ENCODE measurements around the gene PNMA6F. TPM values are rescaled to one million over a fixed set of nuclear protein-coding genes. Genes with fewer than 3 reads are reported as not detected.
A peak's percentile ranks its signal among the peaks of the same experiment; 100 is the strongest.
"Not testable (repeated sequence)": the region's sequence is repeated elsewhere in the genome, so short reads cannot be mapped to it uniquely, and the experiment has no call there.

Gene PNMA6F
- total RNA-seq, 1 donor from 2014 or later = not detected

DNA sequence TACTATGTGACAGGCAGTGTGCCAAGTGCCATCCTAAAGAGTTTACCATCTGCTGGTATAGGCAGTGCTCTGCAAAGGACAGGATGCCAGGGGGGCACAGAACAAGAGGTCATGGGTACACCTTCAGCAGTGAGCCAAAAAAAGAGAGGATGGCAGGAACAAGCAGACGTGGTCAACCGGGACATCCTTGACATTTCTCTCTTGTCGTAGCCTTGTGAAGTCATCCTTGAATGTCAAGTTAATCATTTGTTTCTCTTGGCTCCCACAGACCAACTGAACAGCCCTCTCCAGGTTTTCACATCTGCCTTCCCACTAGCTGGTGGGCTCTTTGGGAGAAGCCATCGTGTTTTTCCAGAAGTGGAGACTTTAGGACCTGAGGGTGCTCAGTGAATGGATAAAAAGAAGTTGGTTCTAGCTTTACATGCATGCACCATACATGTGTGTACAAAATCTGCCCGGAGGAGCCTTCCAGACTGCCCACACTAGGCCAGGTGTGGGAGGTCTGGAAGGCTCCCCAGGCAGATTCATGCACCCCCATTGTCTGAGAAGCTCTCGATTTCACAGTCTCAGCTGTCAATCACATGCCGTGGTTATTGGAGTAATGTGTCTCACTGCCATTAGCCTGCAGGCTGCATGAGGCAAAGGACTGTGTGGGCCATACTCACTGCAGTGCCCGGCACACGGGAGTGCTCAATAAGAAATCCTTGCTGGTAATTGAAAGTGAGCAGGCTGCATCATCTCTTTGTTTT, 16.4 kb downstream of the PNMA6F start:
- Mint-ChIP-seq H3K4me1 (ENCODE audit: low read depth) (peaks cover 4% of the 10 kb centered on the region), H3K27ac (no peak overlapping the region), H3K9me3 (no peaks in the 10 kb centered on the region), H3K27me3 (ENCODE audit: low read depth) (peaks cover 31% of the 10 kb centered on the region), H3K36me3 (ENCODE audit: low read depth) (no peaks in the 10 kb centered on the region), H3K4me3 (ENCODE audit: low read depth) (no peak overlapping the region)
- intact Hi-C loops (cut with micrococcal nuclease) = no loop called here
- DNase-seq (ENCODE audit: low spot score) = no peak

DNA sequence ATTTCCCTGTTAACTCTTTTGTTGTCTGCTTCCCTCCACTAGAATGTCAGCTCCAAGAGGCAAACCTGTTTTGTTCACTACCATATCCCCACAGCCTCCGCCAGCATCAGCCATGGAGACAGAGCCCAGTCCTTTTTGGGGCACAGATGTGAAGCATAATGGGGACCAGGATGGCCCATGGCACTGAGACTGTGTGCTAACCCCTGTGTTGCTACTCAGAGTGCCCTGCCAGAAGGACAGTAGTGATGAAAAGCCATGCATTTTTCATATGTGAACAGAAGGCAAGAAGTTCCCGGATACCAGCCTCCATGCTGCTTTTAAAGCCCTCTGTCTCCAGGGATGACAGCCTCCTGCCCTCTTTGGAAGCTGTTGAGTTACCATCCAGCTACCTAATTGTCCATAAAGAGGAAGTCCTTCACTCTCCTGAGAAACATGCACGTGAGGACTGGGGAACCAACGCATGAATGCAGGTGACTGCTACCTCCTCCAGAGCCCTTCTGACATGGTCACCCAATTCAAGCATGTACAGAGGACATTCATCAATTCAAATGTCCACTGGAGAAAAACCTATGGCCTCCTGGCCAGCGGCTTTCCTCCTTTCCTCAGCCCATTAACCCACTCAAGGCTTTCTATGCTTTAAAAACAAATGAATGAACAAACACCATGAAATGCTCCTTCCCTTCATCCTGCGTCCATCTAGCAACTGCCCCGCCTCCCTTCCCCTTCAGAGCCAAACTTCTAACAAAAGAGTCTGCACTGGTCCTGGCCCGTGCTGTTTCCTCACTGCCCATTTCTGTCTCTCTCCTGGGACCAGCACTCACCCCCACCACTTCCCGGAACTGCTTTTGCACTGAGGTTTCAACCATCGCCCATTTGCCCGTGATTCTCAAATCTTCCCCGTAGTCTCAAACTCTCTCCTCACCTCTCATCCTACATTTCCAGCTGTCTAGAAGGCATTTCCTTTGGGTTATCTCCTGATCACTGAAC, 18.0 kb downstream of the PNMA6F start:
- Mint-ChIP-seq H3K27ac (no peak overlapping the region), H3K4me1 (ENCODE audit: low read depth) (peaks cover 4% of the 10 kb centered on the region), H3K9me3 (no peaks in the 10 kb centered on the region), H3K4me3 (ENCODE audit: low read depth) (no peak overlapping the region), H3K36me3 (ENCODE audit: low read depth) (no peaks in the 10 kb centered on the region), H3K27me3 (ENCODE audit: low read depth) (peaks cover 38% of the 10 kb centered on the region)
- intact Hi-C loops (cut with micrococcal nuclease) = no loop called here
- DNase-seq (ENCODE audit: low spot score) = no peak

DNA sequence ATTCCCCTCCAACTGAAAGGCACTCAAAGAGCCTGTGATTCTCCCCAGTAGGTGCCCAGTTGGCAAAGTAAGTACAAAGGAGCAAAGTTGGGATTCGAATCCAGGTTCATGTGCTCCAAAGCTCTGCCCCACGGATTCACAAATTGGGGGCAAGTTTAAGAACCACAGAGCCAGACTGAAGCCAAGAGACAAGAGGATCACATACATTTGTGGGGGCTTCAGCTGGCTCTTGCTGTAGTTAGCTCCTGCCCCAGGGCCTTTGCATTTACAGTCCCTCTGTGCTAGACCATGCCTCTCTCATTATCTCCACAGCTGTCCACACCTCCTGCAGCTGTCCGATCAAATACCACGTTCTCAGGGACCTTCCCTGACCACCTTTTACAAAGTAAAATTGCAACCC, 18.8 kb downstream of the PNMA6F start:
- H3K27me3 Mint-ChIP-seq (ENCODE audit: low read depth) = peaks cover 44% of the 10 kb centered on the region
- no peak overlapping the region for H3K27ac Mint-ChIP-seq
- no peaks in the 10 kb centered on the region for H3K36me3 Mint-ChIP-seq (ENCODE audit: low read depth)

DNA sequence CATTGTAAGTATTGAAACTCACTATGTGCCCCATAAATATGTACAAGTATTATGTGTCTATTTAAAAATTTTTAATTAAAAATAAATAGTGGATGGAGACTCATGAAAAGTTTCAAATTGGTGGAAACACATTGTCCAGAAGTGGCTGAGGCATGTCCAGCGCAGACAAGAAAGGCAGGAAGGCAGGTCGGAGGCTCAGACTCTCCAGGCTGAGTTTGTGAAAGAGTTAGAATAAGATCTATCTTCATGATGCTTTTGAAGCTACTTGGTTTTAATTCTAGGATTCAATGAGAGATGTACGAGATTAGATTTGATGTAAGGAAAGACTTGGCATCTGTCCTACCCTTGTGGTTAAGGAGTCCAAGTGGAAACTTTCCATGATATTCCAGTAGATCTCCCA, 19.8 kb downstream of the PNMA6F start:
- H3K36me3 Mint-ChIP-seq (ENCODE audit: low read depth) = no peaks in the 10 kb centered on the region
- DNase-seq (ENCODE audit: low spot score) = no peak
- H3K9me3 Mint-ChIP-seq = no peaks in the 10 kb centered on the region
- H3K4me1 Mint-ChIP-seq (ENCODE audit: low read depth) = peaks cover 4% of the 10 kb centered on the region
- H3K27ac Mint-ChIP-seq = no peak overlapping the region
- intact Hi-C loops (cut with micrococcal nuclease) = no loop called here
- no peak overlapping the region for H3K4me3 Mint-ChIP-seq (ENCODE audit: low read depth)
- H3K27me3 Mint-ChIP-seq (ENCODE audit: low read depth) = peaks cover 44% of the 10 kb centered on the region

More for the DNA sequence above, 18.8 kb downstream of the PNMA6F start:
- DNase-seq (ENCODE audit: low spot score) = no peak
- intact Hi-C loops (cut with micrococcal nuclease) = no loop called here
- Mint-ChIP-seq H3K4me3 (ENCODE audit: low read depth) (no peak overlapping the region), H3K4me1 (ENCODE audit: low read depth) (peaks cover 4% of the 10 kb centered on the region), H3K9me3 (no peaks in the 10 kb centered on the region)

DNA sequence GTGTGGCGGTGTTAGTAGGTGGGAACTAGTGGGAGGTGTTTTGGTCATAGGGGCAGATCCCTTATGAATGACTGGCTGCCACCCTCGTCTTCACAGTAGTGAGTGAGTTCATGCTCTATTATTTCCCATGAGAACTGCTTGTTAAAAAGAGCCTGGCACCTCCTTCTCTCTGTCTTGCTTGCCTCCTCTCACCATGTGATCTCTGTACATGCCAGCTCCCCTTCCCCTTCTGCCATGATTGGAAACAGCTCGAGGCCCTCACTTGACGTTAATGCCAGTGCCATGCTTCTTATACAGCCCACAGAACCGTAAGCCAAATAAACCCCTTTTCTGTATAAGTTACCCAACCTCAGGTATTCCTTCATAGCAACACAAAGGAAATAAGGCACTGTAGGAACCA, 21.7 kb downstream of the PNMA6F start:
- H3K9me3 Mint-ChIP-seq = no peaks in the 10 kb centered on the region

DNA sequence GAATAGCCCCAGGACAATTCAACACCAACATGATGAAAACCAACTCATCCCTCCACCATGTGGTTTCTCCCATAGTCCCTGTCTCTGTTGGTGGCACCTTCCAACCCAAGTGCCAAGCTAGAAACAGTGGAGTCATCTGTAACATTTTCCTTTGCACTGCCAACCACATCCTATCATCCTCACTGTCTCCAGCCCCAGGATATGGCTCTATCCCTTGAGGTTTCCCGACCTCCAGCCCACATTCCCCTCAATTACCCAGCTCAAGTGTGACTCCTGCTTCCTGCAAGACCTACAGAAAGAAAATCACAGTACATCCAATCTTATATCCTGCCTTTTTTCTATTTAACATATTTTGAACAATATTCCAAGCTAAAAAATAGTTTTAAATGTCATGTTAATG, 24.2 kb downstream of the PNMA6F start:
- intact Hi-C loops (cut with micrococcal nuclease) = no loop called here
- Mint-ChIP-seq H3K27ac (no peak overlapping the region), H3K4me3 (ENCODE audit: low read depth) (no peak overlapping the region), H3K9me3 (no peaks in the 10 kb centered on the region), H3K36me3 (ENCODE audit: low read depth) (no peaks in the 10 kb centered on the region), H3K27me3 (ENCODE audit: low read depth) (peaks cover 18% of the 10 kb centered on the region), H3K4me1 (ENCODE audit: low read depth) (peaks cover 8% of the 10 kb centered on the region)
- DNase-seq (ENCODE audit: low spot score) = no peak

More for the DNA sequence above, 21.7 kb downstream of the PNMA6F start:
- peaks cover 38% of the 10 kb centered on the region for H3K27me3 Mint-ChIP-seq (ENCODE audit: low read depth)
- DNase-seq (ENCODE audit: low spot score) = no peak
- intact Hi-C loops (cut with micrococcal nuclease) = no loop called here
- peaks cover 4% of the 10 kb centered on the region for H3K4me1 Mint-ChIP-seq (ENCODE audit: low read depth)
- no peak overlapping the region for H3K27ac Mint-ChIP-seq
- no peaks in the 10 kb centered on the region for H3K36me3 Mint-ChIP-seq (ENCODE audit: low read depth)
- H3K4me3 Mint-ChIP-seq (ENCODE audit: low read depth) = no peak overlapping the region

DNA sequence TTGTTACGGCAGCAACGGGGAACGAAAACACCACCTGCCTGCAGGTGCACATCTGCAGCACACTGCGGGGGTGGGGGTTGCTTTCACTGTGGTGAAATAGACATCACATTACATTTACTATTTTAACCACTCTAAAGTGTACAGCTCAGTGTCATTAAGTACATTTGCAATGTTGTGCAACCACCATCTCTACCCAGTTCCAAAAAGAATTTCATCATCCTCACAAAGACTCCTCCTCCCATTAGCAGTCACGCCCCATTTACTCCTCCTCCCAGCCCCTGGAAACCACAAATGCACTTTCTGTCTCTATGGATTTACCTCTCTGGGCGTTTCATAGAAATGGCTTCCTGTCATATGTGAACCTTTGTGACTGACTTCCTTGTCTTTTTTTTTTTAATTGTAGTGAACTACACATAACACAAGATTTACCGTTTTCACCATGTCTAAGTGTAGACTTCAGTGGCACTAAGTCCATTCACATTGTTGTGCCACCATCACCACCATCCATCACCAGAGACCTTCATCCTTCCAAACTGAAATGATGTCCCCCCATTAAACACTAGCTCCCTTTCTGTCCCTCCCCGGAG, 28.0 kb downstream of the PNMA6F start:
- not testable (repeated sequence) for DNase-seq (ENCODE audit: low spot score); H3K4me3 Mint-ChIP-seq (ENCODE audit: low read depth); H3K36me3 Mint-ChIP-seq (ENCODE audit: low read depth)

DNA sequence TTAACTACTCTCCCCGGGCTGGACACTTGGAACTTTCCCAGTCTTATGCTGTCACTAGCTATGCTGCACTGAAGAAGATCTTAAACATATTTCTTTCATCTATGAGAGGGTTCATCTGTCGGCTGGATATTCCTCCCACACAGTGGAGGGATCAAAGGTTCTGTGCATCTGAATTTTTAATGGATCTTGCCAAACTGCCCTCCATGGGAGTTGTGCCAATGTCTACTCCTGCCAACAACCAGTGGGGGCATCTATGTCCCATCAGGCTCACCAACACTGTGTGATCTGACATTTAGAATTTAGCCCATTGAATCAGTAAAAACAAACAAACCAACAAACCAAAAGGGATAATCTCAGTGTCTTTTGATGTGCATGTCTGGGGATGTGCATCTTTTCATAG, 32.8 kb downstream of the PNMA6F start:
- H3K27ac Mint-ChIP-seq; DNase-seq (ENCODE audit: low spot score); H3K4me1 Mint-ChIP-seq (ENCODE audit: low read depth); intact Hi-C loops (cut with micrococcal nuclease); H3K36me3 Mint-ChIP-seq (ENCODE audit: low read depth); H3K9me3 Mint-ChIP-seq; H3K27me3 Mint-ChIP-seq (ENCODE audit: low read depth); H3K4me3 Mint-ChIP-seq (ENCODE audit: low read depth): not testable (repeated sequence)

More for the DNA sequence above, 28.0 kb downstream of the PNMA6F start:
- peak overlapping the region; percentile 62 for H3K27ac Mint-ChIP-seq
- H3K4me1 Mint-ChIP-seq (ENCODE audit: low read depth); H3K27me3 Mint-ChIP-seq (ENCODE audit: low read depth); intact Hi-C loops (cut with micrococcal nuclease); H3K9me3 Mint-ChIP-seq: not testable (repeated sequence)

DNA sequence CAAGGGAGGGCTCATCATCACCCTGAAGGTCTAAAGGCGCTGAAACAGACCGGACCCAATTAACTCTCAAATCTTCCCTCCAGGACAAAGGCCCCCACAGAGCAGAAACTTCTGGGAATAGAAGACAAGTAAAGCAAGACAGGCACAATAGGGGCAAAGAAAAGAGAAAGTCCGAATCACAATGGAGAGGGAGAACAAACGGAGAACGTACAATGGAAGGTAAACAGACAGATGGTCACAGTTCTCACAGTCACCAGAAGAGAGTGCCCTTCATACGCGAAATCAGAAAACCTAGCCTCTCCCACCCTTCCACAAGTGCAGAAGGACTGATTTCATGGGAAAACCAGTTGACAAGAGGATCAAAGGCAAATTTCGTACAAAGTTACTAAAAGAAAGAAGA, 35.9 kb downstream of the PNMA6F start:
- H3K27ac Mint-ChIP-seq; H3K36me3 Mint-ChIP-seq (ENCODE audit: low read depth); DNase-seq (ENCODE audit: low spot score); H3K27me3 Mint-ChIP-seq (ENCODE audit: low read depth); H3K4me1 Mint-ChIP-seq (ENCODE audit: low read depth); intact Hi-C loops (cut with micrococcal nuclease); H3K4me3 Mint-ChIP-seq (ENCODE audit: low read depth); H3K9me3 Mint-ChIP-seq: not testable (repeated sequence)

DNA sequence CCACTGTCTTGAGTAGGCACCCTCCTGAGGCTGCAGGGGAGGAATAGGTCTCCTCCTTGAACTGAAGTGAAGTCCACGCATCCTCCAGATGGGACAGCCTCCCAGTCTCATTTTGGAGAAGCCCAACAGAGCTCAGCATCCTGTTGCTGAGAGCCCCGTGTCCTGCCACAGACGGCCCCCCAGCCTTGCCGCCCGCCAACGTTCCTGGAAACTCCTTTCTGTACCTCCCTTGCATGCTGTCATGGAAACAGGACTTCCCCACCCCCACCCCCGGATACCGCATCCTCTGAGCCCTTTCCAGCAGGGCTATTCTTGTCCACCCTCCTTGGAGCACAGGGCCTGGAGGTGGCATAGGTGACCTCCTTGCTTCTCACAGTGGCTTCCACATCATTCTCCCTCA, 37.6 kb downstream of the PNMA6F start:
- H3K27ac Mint-ChIP-seq; H3K36me3 Mint-ChIP-seq (ENCODE audit: low read depth); H3K4me3 Mint-ChIP-seq (ENCODE audit: low read depth); H3K4me1 Mint-ChIP-seq (ENCODE audit: low read depth); intact Hi-C loops (cut with micrococcal nuclease); H3K9me3 Mint-ChIP-seq; DNase-seq (ENCODE audit: low spot score); H3K27me3 Mint-ChIP-seq (ENCODE audit: low read depth): not testable (repeated sequence)

DNA sequence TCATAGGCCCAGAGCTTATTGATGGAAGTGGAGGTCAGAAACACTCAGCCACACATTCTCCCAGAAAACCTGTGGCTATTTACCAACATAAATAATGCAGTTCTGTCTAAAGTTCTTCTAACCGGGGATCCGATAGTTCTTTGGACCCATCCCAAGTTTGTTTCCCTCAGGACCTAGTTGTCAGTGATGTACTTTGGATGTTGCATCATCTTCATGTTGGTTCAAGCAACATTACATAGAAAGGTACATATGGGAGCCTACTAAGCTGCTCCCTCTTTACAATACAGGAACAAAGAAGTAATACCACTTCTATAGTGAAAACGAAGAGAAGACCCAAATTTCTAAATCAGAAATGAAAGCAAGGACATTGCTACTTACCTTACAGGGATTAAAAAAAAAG, 39.8 kb downstream of the PNMA6F start:
- H3K4me3 Mint-ChIP-seq (ENCODE audit: low read depth); H3K9me3 Mint-ChIP-seq; H3K27me3 Mint-ChIP-seq (ENCODE audit: low read depth); H3K4me1 Mint-ChIP-seq (ENCODE audit: low read depth); intact Hi-C loops (cut with micrococcal nuclease); H3K27ac Mint-ChIP-seq; H3K36me3 Mint-ChIP-seq (ENCODE audit: low read depth); DNase-seq (ENCODE audit: low spot score): not testable (repeated sequence)

DNA sequence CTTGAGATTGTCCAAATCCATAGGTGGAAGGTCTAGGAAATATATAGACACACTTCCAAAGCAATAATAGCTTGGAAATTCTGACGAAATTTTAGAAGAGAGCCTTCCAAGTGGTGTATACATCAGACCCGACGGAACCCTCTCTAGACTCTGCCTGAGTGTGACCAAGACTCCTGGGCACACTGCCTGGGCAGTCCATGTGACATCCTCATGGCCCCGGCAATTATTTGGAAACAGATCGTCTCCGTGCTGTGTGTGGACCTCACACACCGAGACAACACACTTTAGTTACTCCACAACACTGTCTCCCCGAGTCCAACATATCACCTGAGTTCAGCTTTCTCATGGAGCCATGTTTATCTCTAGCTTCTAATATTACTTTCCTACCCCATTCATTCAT, 42.3 kb downstream of the PNMA6F start:
- H3K27ac Mint-ChIP-seq; DNase-seq (ENCODE audit: low spot score); intact Hi-C loops (cut with micrococcal nuclease); H3K4me3 Mint-ChIP-seq (ENCODE audit: low read depth); H3K27me3 Mint-ChIP-seq (ENCODE audit: low read depth); H3K9me3 Mint-ChIP-seq; H3K4me1 Mint-ChIP-seq (ENCODE audit: low read depth); H3K36me3 Mint-ChIP-seq (ENCODE audit: low read depth): not testable (repeated sequence)

DNA sequence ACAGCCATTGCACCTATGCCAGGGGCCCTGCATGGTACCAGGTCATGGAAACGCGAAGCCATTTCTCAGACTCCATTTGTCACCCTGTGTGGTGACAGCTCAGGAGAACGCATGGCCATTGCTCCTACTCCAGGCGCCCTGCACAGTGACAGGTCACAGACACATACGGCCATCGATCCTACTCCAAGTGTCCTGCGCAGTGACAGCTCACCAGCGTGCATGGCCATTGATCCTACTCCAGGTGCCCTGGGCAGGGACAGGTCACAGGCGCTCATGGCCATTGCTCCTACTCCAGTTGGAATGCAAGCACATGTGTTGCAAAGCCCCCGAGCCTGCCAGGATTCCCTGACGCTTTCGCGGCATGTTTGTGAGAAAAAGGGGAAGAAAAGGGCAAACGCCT, 45.5 kb downstream of the PNMA6F start:
- H3K4me1 Mint-ChIP-seq (ENCODE audit: low read depth); H3K27ac Mint-ChIP-seq; H3K36me3 Mint-ChIP-seq (ENCODE audit: low read depth); H3K4me3 Mint-ChIP-seq (ENCODE audit: low read depth); intact Hi-C loops (cut with micrococcal nuclease); DNase-seq (ENCODE audit: low spot score); H3K9me3 Mint-ChIP-seq; H3K27me3 Mint-ChIP-seq (ENCODE audit: low read depth): not testable (repeated sequence)

Data from activated T-helper 2 cell treated with anti-CD3 and anti-CD28 coated beads, Interferon-gamma antibody, Interleukin-2, Interleukin-4, amounts not matched to agents 10 μg/mL and 5 μg/mL and 100 μg/mL, durations not matched to agents 14 hours and 24 hours and 36 hours (primary cell).